NCI-H2081 (cell line): ENCODE measurements around the gene TEX19.

Experiments used
- DNase-seq, 2 experiments: peaks; one replicate each; lab custom pipeline; 2025; lab: John Stamatoyannopoulos, UW

Gene TEX19

GRCh38 chr17:82390860-82391435, 31.9 kb downstream of the TEX19 start:
- DNase-seq: no peak

- DNase-seq: no peak
Observed at GRCh38 chr17:82391496-82392066, 32.5 kb downstream of the TEX19 start.

GRCh38 chr17:82392209-82392920, 33.3 kb downstream of the TEX19 start:
- DNase-seq: no peak

DNA sequence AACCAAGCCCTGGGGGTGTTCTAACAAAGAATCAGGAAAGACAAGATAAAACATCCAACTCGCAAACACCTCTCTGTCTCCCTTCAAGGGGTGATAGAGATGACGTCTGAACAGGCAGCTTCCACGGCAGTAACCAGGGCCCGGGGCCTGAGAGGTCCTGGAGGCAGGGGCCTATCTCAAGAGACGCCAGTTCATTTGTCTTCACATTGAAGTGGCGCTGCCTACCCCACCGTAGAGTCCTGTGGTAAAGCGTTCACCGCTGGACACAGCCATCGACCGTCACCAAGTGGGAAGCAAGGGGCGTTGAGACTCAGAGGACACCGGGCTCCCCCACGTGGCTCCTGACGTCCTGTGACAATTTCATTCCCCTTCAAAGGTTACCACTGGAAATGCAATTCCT, 33.9 kb downstream of the TEX19 start:
- DNase-seq: no peak

DNA sequence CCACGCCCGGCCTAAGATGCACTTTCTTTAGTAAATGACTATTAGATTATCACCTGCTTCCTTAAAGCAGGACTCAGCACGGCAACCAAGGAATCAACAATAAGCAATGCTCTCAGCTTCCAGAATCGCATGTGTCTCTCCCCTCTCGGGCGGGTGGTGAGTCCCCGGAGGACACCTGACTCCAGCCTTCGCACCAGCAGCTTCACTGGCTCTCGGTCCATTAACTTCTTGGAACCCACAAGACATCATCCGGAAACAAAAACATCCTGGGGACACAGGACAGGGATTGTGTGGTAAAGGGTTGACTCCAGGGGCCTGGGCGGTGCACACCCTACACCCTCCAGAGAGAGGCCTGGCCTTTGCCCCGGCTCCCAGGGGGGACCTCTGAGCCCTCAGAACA, 35.2 kb downstream of the TEX19 start:
- DNase-seq: no peak

DNA sequence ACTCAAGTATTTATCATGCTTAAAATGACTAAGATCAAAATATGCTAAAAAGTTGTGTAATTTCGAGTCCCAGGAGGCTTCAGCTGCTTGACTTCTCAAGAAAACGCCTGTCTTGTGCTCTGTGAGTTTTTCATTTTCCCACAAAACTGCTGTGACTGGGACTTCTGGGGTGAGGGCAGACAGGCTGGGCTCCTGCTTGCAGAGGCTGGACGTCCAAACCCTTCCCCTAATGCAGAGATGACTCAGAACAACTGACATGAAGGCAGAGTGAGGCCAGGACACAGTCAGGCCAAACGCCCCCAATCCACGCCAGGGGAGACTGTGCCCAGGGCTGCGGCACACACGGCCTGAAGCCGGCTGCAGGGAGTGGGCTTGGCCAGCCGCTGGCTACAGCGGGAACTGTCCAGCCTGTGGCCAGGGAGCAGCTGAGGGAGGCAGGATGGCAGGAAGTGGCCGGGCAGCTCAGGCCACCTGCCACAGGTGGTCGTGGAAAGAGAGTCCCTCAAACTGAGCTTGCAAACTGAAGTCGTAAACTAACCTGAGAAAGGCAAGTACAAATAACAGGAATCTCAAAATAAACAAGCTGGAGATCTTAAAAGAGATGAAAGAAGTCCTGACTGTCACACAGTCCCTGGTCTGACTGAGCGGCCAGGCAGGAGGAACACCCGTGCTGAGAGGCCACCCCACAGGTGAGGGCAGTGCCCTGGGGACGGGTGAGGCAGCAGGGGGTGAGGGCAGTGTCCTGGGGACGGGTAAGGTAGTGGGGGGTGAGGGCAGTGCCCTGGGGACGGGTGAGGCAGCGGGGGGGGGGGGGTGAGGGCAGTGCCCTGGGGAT, 37.8 kb downstream of the TEX19 start:
- no peak for DNase-seq

DNA sequence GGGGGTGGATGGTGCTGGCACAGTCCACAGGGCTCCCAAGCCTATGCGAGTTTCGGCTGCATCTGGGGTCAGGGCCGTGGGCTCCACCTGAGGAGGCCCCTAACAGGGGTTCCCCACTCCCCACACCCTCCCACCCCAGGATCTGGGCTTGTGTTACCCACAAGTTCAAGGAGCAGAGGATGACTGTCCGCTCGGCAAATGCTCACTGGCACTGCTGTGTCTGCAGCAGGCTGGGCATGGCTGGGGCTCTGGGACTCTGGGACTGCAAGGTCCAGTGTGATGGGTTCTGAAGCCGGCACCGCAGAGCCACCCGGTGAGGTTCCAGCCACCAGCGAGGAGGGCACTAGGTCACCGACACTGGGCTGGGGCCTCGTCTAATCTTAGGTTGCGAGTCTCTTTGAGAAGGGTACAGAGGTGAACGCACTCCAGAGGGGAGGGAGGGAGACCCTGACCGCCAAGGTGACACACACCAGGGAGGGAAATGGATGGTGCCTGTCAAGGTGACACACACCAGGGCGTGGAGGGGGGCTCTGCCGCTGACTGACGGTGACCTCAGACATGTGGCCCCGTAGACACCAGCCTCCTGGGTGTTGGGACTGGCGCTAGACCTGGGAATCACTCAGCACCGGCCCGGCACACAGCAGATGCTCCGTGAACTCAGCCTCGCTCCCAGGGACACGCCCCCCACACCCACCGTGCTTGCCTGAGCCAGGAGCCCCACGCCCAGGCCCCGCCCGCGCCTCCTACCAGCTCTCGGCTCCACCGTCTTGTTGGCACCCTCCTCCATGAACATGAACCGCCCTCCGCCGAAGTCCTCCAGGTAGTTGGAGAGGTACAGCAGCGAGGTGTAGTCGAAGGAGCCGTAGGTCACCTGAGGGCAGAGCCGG, 38.6 kb downstream of the TEX19 start:
- DNase-seq: no peak

DNA sequence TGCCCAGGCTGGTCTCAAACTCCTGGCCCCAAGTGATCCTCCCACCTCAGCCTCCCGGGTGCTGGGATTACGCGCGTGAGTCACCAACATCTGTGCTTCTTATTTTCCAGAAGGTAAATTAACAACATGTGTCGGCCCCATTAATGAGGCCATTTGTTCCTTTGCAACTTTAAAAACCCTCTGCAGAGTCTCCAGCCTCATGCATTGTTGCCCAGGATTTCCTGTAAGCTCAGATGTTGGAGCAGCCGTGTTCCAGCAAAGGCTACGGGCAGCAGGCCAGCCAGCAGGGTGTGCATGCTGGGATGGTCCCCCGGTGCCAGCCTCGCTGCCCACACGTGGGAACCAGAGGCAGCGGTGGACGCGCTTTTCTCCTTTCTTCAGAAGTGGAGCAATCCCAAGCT, 40.0 kb downstream of the TEX19 start:
- peak in 1 of 2 experiments; percentile 65 for DNase-seq

DNA sequence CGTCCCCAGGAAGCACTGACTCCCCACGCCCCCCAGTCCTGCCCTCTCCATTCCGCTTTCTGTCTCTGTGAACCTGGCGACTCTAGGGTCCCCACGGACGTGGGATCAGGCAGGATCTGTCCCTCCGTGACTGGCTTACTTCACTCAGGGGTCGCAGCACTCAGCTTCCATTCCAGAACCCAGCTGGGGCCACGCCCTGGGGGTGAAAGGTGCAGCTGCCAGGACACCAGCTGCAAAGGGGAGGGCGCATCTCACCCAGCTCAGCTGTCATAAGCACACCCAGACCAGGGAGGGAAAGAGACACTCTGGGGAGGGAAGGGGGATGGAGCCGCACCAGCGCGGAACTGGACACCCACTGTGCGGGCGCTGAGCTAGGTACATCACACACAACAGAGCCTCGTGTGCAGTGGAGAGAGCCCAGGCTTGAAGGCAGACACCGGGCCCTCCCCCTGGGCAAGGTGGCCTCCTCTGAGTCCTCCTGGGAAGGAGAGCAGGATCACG, 40.6 kb downstream of the TEX19 start:
- DNase-seq: peak; percentile 31 to 60

DNA sequence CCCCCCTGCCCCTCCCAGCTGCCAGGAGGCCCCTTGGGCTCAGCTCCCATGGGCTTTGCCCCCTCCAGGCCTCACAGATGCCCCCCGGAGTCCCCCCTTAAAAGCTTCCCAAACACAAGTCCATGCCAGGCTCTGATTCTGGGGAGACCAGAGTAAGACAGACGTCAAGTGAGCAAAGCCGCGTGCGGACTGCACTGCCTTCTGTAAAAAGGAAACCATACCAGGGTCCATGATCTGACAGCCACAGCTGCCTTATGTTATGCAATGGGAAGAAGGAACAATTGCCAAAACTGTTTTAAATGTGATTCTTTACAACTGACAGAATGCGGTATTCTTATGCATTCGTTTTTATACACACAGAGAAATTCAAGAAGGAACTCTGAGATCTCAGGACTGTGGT, 41.2 kb downstream of the TEX19 start:
- no peak for DNase-seq

GRCh38 chr17:82400830-82401229, 41.8 kb downstream of the TEX19 start:
- DNase-seq: no peak

GRCh38 chr17:82402865-82403264, 43.8 kb downstream of the TEX19 start:
- no peak for DNase-seq

DNA sequence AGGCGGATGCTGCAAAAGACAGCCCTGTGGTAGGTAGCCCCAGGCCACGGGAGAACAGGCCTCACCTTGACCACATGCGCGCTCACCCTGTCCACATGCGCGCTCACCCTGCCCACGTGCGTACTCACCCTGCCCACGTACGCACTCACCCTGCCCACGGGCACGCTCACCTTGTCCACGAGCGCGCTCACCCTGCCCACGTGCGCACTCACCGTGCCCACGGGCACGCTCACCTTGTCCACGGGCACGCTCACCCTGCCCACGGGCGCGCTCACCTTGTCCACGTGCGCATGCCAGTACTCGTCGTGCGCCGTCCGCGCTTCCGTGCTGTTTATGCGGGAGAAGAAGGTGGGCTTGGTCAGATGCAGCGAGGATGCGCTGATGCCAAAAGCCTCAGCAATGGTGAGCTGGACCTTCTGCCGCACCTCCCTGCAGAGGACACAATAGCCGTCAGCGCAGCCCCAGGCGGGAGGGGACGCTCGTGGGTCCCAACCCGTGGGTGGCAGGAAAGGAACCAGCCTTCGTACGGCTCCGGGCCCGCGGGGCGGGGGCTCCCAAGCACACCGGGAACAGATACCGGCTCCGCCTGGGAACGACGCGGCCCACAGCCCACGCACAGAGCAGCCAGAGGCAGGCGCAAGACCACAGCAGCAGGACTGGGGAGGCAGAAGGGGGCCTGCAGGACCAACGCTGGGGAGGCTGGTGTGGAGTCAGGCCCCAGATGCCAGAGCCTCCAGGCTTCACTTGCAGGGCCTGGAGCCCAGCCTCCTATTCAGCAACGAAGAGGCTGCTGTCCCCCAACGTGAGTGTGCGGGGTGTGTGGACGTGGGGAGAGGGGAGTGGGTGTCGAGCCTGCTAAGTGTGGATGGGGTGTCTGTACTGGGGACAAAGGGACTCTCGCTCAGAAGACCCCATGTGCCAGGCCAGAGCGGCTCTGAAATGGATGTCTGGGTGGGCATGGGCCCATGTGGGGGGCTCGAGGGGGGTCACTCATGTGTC, 44.9 kb downstream of the TEX19 start:
- DNase-seq: no peak

GRCh38 chr17:82405051-82405450, 46.0 kb downstream of the TEX19 start:
- no peak for DNase-seq

DNA sequence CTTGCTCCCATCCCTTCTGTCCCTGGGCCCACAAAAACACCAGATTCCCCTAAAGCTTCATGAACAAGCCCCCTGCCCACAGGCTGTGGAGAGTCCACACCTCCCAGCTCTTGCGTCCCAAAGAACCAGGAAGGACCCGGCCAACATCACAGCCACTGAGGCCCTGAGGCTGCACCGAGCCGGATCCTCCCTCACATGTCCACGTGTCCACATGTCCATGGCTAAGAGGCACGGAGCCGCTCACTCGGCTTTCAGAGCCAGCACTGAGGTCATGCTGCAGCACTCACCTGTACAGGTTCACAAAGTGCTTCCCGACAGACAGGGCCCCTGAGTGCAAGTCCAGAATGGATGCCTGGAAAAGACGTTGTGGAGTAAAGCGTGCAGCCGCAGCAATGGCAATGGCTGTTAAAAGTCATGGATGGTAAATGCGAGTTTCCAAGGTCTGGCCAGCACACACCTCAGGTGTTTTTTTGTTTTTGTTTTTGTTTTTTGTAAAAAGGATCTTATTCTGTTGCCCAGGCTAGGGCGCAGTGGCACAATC, 47.2 kb downstream of the TEX19 start:
- no peak for DNase-seq

DNA sequence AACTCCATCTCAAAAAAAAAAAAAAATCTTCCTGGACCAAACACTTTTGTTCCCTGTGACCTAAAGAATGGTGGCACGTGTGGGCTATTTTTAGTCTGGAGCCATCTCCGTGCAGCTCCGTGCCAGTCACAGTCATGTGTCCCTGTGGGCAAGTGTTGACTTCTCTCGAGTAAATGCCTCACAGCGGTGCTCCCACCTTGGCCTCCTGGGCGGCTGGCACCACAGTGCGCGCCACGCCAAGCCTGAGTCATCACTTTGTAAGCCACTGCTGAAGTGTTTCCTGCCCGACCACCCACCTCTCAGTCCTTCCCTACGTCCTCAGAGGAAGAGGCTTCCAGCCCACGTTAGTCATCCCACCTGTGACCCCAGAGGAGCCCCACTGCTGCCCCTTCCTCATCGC, 48.2 kb downstream of the TEX19 start:
- DNase-seq: no peak

DNA sequence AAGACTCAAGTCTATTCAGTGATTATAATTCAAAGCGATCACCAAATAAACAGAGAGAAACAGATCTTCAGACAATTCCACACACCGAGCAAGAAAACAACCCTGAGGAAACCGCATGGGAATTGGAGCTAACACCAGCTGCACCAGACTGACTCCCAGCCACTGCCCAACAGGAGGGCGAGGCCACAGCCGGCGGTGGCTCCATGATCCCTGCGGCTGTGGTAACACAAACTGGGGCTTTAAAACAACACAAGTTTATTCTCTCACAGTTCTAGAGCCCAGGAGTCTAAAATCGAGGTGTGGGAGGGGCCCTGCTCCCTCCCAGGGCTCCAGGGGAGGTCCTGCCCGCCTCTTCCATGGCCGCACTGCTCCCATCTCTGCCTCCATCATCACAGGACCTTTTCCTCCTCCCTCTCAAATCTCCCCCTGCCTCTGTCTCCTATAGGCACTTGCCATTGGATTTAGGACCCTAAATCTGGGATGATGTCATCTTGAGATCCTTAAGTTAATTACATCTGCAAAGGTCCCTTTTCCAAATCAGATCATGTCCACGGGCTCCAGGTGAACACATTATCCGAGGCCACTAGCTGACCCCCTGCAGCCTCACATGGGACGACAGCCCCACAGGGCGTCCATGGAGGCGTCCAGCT, 49.4 kb downstream of the TEX19 start:
- DNase-seq: no peak

- no peak for DNase-seq
Observed at GRCh38 chr17:82408938-82409318, 49.9 kb downstream of the TEX19 start.

GRCh38 chr17:82410014-82410716, 51.1 kb downstream of the TEX19 start:
- DNase-seq: no peak
